HCT116 (cell line): ENCODE measurements around the gene DDR1. TPM values are rescaled to one million over a fixed set of nuclear protein-coding genes. Genes with fewer than 3 reads are reported as not detected.
A peak's percentile ranks its signal among the peaks of the same experiment; 100 is the strongest.

Experiments used
- ATAC-seq: fragments of 200-7000 bp; cut with Tn5 transposase; 2 replicates; pipeline ENCODE4 v1.9.1; 2020; ENCODE audit warnings: mild to moderate bottlenecking, moderate library complexity
- BruUV-seq: library from RNA; stranded (reverse); fragments of 400-500 nt; replicated peaks from 2 replicates; lab custom pipeline; 2021; lab: Mats Ljungman, UMichigan
- CTCF ChIA-PET: fragments of 300-600 bp; sonication (Branson Sonifier 250); formaldehyde crosslinking; loops from one replicate; lab custom pipeline; 2021; ENCODE audit warnings: antibody characterized with exemption; lab: Charles Lee
- POLR2A ChIA-PET: fragments of 300-600, 350-600 bp; sonication (Branson Sonifier 250); formaldehyde crosslinking; loops from one replicate; lab custom pipeline; 2021; ENCODE audit warnings: antibody characterized with exemption; lab: Charles Lee
- RAD21 ChIA-PET, 2 experiments: fragments of 300-600 bp; sonication (Branson Sonifier 250); formaldehyde crosslinking; loops; one replicate each; lab custom pipeline; 2023; ENCODE audit warnings: low total read pairs in 2 of 2; ENCODE audit not compliant: uncharacterized antibody in 2 of 2, unreplicated experiment in 2 of 2, low non-redundant PET in 1 of 2; lab: Charles Lee
- DNase-seq: peaks from one replicate; pipeline ENCODE4 v3.0.0-alpha.2; 2010; ENCODE audit warnings: low read depth, low spot score
- H2AFZ ChIP-seq: fragments of 200-600 bp; shearing (Covaris generic), sonication (generic); 2 replicates; pipeline ENCODE4 v1.6.1; 2017; ENCODE audit warnings: low read depth, mixed run types, mixed read lengths, antibody characterized with exemption, low read length; ENCODE audit not compliant: poor library complexity, severe bottlenecking
- H3K27ac ChIP-seq: 2 replicates; pipeline ENCODE4 v1.5.1; 2012; ENCODE audit warnings: low read depth, low read length
- H3K27me3 ChIP-seq: fragments of 200-600 bp; sonication (generic); 2 replicates; pipeline ENCODE4 v1.6.1; 2016; ENCODE audit warnings: mixed run types, low read length, mixed read lengths; ENCODE audit not compliant: insufficient read depth
- H3K36me3 ChIP-seq, 2 experiments: fragments of 200-500 bp in 1 of 2; fragments of 200-600 bp in 1 of 2; sonication (Bioruptor generic) in 1 of 2; sonication (generic) in 1 of 2; 2 replicates each; pipeline versions ENCODE4 v1.5.1 to v1.6.1; 2014 to 2016; ENCODE audit warnings: low read length in 2 of 2, inconsistent platforms in 1 of 2, mixed read lengths in 1 of 2, mixed run types in 1 of 2; ENCODE audit not compliant: insufficient read depth in 2 of 2, control insufficient read depth in 1 of 2
- H3K4me1 ChIP-seq, 2 experiments: fragments of 200-600 bp in 1 of 2; sonication (generic) in 1 of 2; 2 replicates each; pipeline versions ENCODE4 v1.5.1 to v1.6.1; 2012 to 2017; ENCODE audit warnings: low read length in 2 of 2, inconsistent platforms in 1 of 2, mild to moderate bottlenecking in 1 of 2, mixed read lengths in 1 of 2, mixed run types in 1 of 2, moderate library complexity in 1 of 2; ENCODE audit not compliant: insufficient read depth in 2 of 2, control insufficient read depth in 1 of 2
- H3K4me2 ChIP-seq: fragments of 200-600 bp; sonication (generic); 2 replicates; pipeline ENCODE4 v1.6.1; 2017; ENCODE audit warnings: mixed run types, low read length, mixed read lengths
- H3K4me3 ChIP-seq, 2 experiments: fragments of 200-600 bp in 1 of 2; sonication (generic) in 1 of 2; replicated peaks in 1 of 2; 2 replicates each; pipeline ENCODE4 v1.5.1; 2011 to 2016; ENCODE audit warnings: low read length in 2 of 2, control low read depth in 1 of 2, low read depth in 1 of 2, mild to moderate bottlenecking in 1 of 2, mixed read lengths in 1 of 2, mixed run types in 1 of 2
- H3K79me2 ChIP-seq: fragments of 200-600 bp; sonication (generic); 2 replicates; pipeline ENCODE4 v1.6.1; 2017; ENCODE audit warnings: mild to moderate bottlenecking, mixed run types, low read length, moderate library complexity, mixed read lengths; ENCODE audit not compliant: insufficient read depth
- H3K9ac ChIP-seq: fragments of 200-600 bp; sonication (generic); 2 replicates; pipeline ENCODE4 v1.6.1; 2016; ENCODE audit warnings: low read length, mixed read lengths
- H3K9me2 ChIP-seq: fragments of 200-600 bp; sonication (generic), shearing (Covaris generic); 2 replicates; pipeline ENCODE4 v1.6.1; 2017; ENCODE audit warnings: mixed run types, mild to moderate bottlenecking, moderate library complexity; ENCODE audit not compliant: insufficient read depth
- H3K9me3 ChIP-seq, 2 experiments: fragments of 200-500 bp in 1 of 2; fragments of 200-600 bp in 1 of 2; sonication (Bioruptor generic) in 1 of 2; sonication (generic) in 1 of 2; 2 replicates each; pipeline ENCODE4 v1.6.1; 2014 to 2017; ENCODE audit warnings: low read length in 2 of 2, mixed read lengths in 2 of 2, inconsistent platforms in 1 of 2, low read depth in 1 of 2, mild to moderate bottlenecking in 1 of 2, mixed run types in 1 of 2, moderate library complexity in 1 of 2; ENCODE audit not compliant: control insufficient read depth in 1 of 2, insufficient read depth in 1 of 2
- H4K20me1 ChIP-seq: fragments of 200-600 bp; sonication (generic), shearing (Covaris generic); 2 replicates; pipeline ENCODE4 v1.6.1; 2017; ENCODE audit warnings: mixed run types, mild to moderate bottlenecking, moderate library complexity; ENCODE audit not compliant: insufficient read depth
- ATF3 ChIP-seq: IDR thresholded peaks from 2 replicates; pipeline ENCODE4 v1.6.1; 2012
- JUND ChIP-seq: IDR thresholded peaks from 2 replicates; pipeline ENCODE4 v1.6.1; 2012
- RAD21 ChIP-seq: IDR thresholded peaks from 2 replicates; pipeline ENCODE4 v1.6.1; 2012; ENCODE audit warnings: low read depth, mild to moderate bottlenecking
- REST ChIP-seq: IDR thresholded peaks from 2 replicates; pipeline ENCODE4 v1.6.1; 2012; ENCODE audit warnings: low read depth
- TCF7L2 ChIP-seq: IDR thresholded peaks from 2 replicates; pipeline ENCODE4 v1.7.0; 2011; ENCODE audit warnings: borderline replicate concordance, inconsistent platforms; ENCODE audit not compliant: insufficient read depth, insufficient read length; ENCODE audit errors: extremely low read depth
- intact Hi-C: fragments of 100-400 bp; cut with micrococcal nuclease; formaldehyde crosslinking; loops from 2 replicates; pipeline ENCODE4 v1.10.0; 2022
- total RNA-seq: library from RNA; stranded (reverse); gene quantifications from one replicate; pipeline ENCODE4 v1.2.1, GENCODE V29; 2021; ENCODE audit not compliant: unreplicated experiment

DDR1 gene
- total RNA-seq, 1 experiment from 2014 or later: 211 TPM

GRCh38 chr6:30882204-30882758 is 2.0 kb upstream of the DDR1 start:
- Histone ChIP-seq H3K9me2 (no peaks in the 10 kb centered on the region), H3K4me1 (peaks cover 44 to 65% of the 10 kb centered on the region in 2 experiments), H3K27me3 (no peaks in the 10 kb centered on the region), H3K9me3 (no peaks in the 10 kb centered on the region), H2AFZ (no peak overlapping the region), H3K27ac (peak overlapping the region; percentile 99), H3K4me3 (peak overlapping the region; percentile 83 to 87), H3K4me2 (peak overlapping the region; percentile 99), H3K79me2 (peaks cover 43% of the 10 kb centered on the region), H3K36me3 (no peaks in the 10 kb centered on the region), H4K20me1 (no peaks in the 10 kb centered on the region), H3K9ac (peak overlapping the region; percentile 92)
- DNase-seq (no peak), ATAC-seq (no peak)
- POLR2A ChIA-PET: interaction anchor here (0.6 to 2.2 kb wide), 11 partner anchors 8 to 267 kb away, joined by 3 to 9 read pairs (median 5); partner anchors contain the start of gene IER3
- CTCF ChIA-PET: interaction anchor here (0.8 to 3.1 kb wide), 10 partner anchors 24 to 205 kb away, joined by 3 to 16 read pairs (median 3); partner anchors contain the start of gene VARS2
- intact Hi-C loops: no loop called here
- TF ChIP-seq REST (no peak), TCF7L2 (no peak), RAD21 (no peak), ATF3 (no peak), JUND (no peak)
- RAD21 ChIA-PET: interaction anchor here in 1 of 2 experiments (0.8 to 1.1 kb wide), 2 partner anchors 32 to 54 kb away, joined by 3 read pairs; partner anchors contain the start of gene VARS2
- BruUV-seq: no TSS peak
